HG03175 (cell line): ENCODE results near the gene CARD14.

Source experiments
- ATAC-seq: cut with Tn5 transposase; IDR thresholded peaks from one replicate; pipeline ENCODE4 v1.9.1; 2021; ENCODE audit warnings: mild to moderate bottlenecking, moderate library complexity; ENCODE audit not compliant: unreplicated experiment

CARD14 gene

DNA sequence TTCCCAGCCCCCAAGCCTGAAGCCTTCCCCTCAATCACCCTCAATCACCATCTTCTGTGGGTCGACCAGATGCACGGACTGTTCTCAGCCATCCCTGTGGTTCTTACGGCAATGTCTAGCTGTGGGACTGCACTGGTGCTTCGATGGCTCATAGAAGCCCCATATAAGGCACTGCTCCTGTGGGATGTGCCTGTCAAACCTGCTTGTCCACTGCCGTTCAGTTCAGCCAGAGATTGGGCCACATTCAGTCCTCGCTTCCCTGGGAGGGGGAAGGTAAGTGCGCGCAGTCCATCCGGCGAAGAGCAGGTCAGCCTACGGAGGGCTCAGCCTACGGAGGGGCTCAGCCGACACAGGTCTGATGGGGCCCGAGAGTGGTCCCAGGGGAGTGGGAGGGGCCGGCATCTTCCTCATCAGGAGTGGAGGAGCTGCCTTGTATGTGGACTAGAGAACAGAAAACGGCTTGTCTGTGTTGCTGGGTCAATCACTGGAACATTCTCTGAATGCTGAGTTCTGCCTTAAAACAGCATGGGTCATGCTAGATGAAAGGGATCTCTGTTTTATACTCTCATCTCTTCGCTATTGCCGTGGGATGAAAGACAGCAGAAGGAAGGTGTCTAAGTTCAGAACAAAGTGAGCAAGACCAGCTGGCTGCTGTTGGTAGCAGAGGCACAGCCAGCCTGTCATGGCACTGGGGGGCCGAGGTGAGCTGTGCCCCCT, at the start of gene CARD14:
TSS of gene CARD14 (plus strand) at position 247 of the 717 bp plus-strand sequence. CDS start 11,409 bp downstream, outside the sequence.
- ATAC-seq: no peak

DNA sequence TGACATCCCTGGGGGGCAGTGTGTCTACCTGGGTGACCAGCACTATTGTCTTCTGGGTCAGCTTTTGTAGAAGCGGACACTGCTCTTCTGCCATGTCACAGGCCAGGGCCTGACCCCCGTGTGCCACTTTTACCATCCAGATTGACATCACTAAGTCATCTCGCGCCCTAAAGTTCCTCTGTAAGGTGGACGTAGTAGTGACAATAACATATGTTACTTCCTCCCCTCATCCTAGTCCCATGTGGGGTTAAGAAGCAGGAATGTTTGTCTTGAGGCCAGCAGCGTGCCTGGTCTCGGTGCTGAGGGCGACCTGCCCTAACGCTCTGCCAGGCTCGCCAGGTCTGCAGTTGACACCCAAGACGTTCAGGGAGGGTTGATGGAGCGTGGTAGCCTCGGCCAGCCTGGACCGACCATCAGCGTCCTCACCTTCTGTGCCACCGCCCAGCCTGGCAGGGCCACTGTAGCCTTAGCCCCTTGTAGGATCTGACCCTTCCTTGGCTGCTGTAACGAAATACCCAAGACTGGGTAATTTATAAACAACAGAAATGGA, 47.7 kb upstream of the CARD14 start:
- no peak for ATAC-seq

DNA sequence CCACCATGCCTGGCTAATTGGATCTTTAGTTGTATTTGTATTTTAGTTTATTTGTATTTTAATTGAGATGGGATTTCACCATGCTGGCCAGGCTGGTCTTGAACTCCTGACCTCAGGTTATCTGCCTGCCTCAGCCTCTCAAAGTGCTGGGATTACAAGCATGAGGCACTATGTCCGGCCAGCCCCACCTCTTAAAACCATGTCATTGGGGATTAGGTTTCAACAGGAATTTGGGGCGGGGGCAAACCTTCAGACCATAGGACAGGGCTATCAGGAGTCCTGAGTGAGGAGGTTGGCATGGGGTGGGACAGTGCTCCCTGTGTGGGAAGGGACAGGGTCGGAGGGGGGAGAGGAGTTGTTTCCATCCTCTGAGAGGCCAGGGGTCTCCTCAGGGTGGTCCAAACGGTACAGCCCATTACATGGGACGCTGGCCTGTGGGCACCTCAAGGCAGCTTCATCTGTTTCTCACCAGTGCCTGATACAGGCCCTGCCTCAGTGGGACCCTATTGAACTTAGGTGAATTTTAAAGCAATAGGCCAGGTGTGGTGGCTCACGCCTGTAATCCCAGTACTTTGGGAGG, 46.8 kb upstream of the CARD14 start:
- no peak for ATAC-seq

- ATAC-seq: no peak
Measured at GRCh38 chr17:80123791-80124190, 46.0 kb upstream of the CARD14 start.

GRCh38 chr17:80124351-80124981, 45.4 kb upstream of the CARD14 start:
- no peak for ATAC-seq

DNA sequence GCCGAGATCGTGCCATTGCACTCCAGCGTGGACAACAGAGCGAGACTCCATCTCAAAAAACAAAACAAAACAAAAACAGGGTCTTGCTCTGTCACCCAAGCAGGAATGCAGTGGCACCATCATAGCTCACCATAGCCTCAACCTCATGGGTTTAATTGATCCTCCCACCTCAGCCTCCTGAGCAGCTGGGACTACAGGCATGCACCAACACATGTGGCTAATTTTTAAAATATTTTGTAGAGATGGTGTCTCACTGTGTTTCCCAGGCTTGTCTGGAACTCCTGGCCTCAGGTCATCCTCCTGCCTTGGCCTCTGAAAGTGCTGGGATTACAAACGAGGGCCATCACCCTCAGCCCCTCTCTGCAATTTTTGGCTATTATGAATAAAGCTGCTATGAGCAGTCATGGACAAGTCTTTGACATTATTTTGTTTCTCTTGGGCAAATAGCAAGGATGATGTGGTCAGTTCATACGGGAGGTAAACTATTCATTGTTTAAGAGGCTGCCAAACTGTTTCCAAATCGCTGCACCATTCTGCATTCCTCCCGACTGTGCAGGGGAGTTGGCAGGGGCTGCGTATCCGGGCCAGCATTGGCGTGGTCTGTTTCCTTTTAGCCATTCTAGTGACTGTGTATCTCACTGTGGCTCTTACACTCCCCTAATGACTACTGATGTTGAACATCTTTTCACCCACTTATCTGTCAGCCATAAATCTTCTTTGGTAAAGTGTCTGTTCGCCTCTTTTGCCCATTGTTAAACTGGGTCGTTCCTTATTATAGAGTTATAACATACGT, 44.0 kb upstream of the CARD14 start:
- ATAC-seq: no peak

DNA sequence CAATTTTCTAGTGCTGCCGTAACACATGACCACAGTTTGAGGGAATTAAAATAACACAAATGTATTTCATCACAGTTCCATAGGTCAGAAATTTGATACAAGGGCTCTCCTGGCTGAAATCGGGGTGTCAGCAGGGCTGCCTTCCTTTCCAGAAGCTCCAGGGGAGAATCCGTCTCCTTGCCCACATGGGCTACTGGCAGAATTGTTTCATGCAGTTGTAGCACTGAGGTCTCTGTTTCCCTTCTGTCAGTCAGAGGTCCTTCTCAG, 43.4 kb upstream of the CARD14 start:
- ATAC-seq: no peak

- ATAC-seq: no peak
Measured at GRCh38 chr17:80129006-80129565, 40.7 kb upstream of the CARD14 start.

DNA sequence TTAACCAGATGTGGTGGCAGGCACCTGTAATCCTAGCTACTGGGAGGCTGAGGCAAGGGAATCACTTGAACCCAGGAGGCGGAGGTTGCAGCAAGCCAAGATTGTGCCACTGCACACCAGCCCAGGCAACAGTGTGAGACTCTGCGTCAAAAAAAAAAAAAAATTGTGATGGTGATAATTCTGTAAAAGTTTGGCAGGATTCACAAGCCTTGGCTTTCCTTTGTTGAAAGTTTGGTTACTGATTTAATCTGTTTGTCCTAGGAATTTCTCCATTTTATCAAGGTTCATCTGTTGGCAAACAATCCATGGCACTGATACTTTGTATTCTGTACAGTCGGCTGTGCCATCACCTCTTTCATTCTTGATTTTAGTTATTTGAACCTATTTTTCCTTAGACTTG, 38.8 kb upstream of the CARD14 start:
- ATAC-seq: no peak

GRCh38 chr17:80132906-80133625, 36.8 kb upstream of the CARD14 start:
- no peak for ATAC-seq

GRCh38 chr17:80133626-80133970, 36.2 kb upstream of the CARD14 start:
- no peak for ATAC-seq

DNA sequence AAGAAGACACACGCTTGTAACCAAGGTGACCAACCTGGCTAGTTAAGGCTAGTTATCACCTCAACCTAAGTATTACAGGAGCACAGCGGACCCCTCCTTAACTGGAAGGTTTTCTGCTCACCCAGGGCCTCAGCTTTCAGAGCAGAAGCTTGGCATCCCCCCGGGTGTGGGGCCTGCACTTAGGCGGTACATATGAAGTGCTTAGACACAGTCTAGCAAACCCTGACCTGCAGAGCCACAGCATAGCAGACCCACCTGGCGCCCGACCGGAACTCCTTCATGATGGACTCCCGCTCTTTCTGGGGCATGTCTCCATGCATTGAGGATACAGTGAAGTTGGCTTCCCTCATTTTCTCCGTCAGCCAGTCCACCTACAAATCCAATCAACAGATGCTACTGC, 32.7 kb upstream of the CARD14 start:
- no peak for ATAC-seq

DNA sequence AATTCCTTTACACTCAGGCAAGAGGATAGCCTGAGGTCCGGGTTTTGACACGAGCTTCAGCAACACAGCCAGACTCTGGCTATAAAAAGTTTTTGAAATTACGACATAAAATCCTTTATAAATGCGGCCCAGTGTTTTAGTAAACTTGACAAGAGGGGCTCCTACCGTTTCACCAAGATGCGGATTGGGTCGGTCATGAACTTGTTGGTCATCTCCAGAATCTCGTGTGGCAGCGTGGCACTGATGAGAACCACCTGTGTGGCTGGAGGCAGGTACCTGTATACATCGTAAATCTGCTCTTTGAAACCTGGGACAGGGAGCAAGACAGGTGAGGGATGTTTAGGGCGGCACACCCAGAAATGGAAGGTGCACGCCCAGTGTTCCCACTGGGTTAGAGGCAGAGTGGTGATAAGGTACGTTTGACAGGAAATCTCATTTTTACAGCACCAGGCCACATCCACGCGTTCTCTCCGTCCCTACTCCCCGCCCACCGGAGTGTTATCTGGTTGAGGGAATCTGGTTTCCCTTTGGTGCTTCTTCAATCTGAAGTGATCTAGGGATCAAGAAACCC, 30.9 kb upstream of the CARD14 start:
- ATAC-seq: no peak

DNA sequence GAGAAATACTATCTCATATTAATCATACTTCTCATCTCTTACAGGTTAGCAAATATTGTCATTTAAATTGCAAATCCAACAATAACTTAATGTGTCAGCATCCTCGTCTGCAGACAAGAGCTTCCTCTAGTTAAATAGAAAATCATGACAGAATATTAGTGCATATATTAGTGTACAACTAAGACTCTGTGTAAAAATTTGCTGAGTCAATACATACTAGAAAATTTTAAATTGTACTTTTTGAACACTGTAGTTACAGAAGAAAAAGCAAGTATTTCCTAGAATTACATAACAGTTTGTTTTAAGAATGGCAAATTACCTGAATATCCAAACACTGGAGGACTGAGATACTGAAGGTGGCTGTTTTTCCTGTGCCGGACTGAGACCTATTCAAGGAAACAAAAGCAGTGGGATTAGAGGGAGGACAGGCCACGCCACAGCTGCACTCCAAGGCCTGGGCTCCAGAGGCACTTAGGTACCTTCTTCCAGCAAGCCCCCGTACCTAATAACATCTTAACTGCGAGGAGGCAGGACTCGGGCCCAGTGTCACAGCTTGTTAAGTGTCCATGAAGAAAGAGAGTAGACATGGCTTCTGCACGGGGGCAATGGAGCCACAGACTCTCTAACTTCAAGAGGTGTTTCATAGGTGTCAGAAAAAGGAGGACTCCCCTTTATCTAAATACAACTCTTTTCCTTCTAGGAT, 28.2 kb upstream of the CARD14 start:
- ATAC-seq: no peak

GRCh38 chr17:80142929-80143328, 26.9 kb upstream of the CARD14 start:
- no peak for ATAC-seq

DNA sequence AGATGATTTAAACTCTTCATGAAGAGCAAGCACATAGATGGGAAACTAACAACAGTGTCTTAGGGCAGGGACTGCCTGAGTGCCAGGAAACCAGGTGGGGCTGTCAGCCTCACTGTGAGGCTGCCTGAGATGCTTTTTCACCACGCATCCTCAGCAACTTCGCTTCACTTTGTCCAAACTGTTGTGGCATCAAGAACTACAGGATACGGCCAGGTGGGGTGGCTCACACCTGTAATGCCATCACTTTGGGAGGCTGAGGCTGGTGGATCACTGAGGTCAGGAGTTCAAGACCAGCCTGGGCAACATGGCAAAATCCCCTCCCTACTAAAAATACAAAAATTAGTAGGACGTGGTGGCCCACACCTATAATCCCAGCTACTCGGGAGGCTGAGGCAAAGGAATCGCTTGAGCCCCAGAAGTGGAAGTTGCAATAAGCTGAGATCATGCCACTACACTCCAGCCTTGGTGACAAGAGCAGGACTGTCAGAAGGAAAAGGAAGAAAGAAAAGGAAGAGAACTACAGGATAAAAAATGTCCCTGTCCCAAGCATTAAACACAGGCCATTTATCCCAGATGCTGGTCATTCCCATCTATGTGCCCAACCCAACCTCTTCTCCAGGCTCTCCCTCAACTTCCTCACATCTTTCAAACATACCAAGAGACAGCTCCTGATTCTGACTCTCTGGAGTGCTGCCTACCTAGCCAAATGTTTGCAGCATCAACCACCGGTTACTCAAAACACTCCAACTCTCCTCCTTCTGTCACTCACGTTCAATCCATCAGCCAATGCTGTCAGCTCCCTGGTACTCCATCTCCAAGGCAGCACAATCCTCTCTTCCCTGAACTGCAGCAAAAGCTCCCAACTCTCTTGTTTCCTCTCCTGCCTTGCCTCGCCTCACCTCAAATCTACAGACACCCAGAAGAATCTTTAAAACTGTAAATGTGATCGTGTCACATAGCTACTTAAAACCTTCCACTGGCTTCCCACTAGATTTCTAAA, 24.5 kb upstream of the CARD14 start:
- no peak for ATAC-seq

GRCh38 chr17:80146121-80147034, 23.5 kb upstream of the CARD14 start:
- peak; percentile 2 for ATAC-seq
